GM12875 (cell line): ENCODE measurements around the gene STIM2.

Experiments used
- H3K4me3 ChIP-seq: one replicate; pipeline ENCODE4 v1.5.1; 2011; ENCODE audit warnings: low read depth, low read length, control low read depth
- CTCF ChIP-seq: IDR thresholded peaks from 2 replicates; pipeline ENCODE4 v1.5.1; 2011; ENCODE audit warnings: low read depth, mild to moderate bottlenecking, control low read depth, inconsistent platforms, low read length, moderate library complexity, borderline replicate concordance; ENCODE audit not compliant: insufficient read depth

STIM2 gene

GRCh38 chr4:26985873-26986272 is 125.2 kb downstream of the STIM2 start:
- TF ChIP-seq CTCF, result no peak
- no peak overlapping the region for H3K4me3 ChIP-seq

GRCh38 chr4:26987191-26987590 is 126.5 kb downstream of the STIM2 start:
- no peak overlapping the region for H3K4me3 ChIP-seq
- TF ChIP-seq CTCF, result no peak

- TF ChIP-seq CTCF, result no peak
- no peak overlapping the region for H3K4me3 ChIP-seq
Observed at GRCh38 chr4:26991057-26991456, 130.4 kb downstream of the STIM2 start.

- H3K4me3 ChIP-seq, result no peak overlapping the region
- TF ChIP-seq CTCF, result no peak
Observed at GRCh38 chr4:26992657-26993361, 132.2 kb downstream of the STIM2 start.

- TF ChIP-seq CTCF, result no peak
- H3K4me3 ChIP-seq, result no peak overlapping the region
Observed at GRCh38 chr4:26993539-26993938, 132.9 kb downstream of the STIM2 start.

- TF ChIP-seq CTCF, result no peak
- no peak overlapping the region for H3K4me3 ChIP-seq
Observed at GRCh38 chr4:26993967-26994366, 133.3 kb downstream of the STIM2 start.

- no peak overlapping the region for H3K4me3 ChIP-seq
- TF ChIP-seq CTCF, result no peak
Observed at GRCh38 chr4:26995316-26995715, 134.7 kb downstream of the STIM2 start.
